B cell (primary cell): ENCODE measurements around the gene GPR85. TPM values are rescaled to one million over a fixed set of nuclear protein-coding genes. Genes with fewer than 3 reads are reported as not detected.

Experiments
- ATAC-seq: fragments of 200-7000 bp; cut with Tn5 transposase; one replicate; pipeline ENCODE4 v1.10.0; 2021; ENCODE audit warnings: low read depth, mild to moderate bottlenecking, moderate number of reproducible peaks, moderate library complexity
- CTCF ChIA-PET: fragments of 350-600 bp; sonication (Branson Sonifier 250); formaldehyde crosslinking; loops from one replicate; lab custom pipeline; 2021; ENCODE audit warnings: antibody characterized with exemption, inconsistent platforms; lab: Charles Lee
- POLR2A ChIA-PET: fragments of 350-600 bp; sonication (Branson Sonifier 250); formaldehyde crosslinking; loops from one replicate; lab custom pipeline; 2021; ENCODE audit warnings: antibody characterized with exemption; lab: Charles Lee
- DNase-seq: peaks from one replicate; pipeline ENCODE4 v3.0.0; 2013
- H2AFZ ChIP-seq: 2 replicates; pipeline ENCODE4 v1.6.1; 2012; ENCODE audit warnings: mild to moderate bottlenecking, low read depth, low read length; ENCODE audit not compliant: insufficient read depth, poor library complexity, severe bottlenecking
- H3K27ac ChIP-seq, 2 donors: 1 replicate in 1 of 2; 2 replicates in 1 of 2; pipeline ENCODE4 v1.5.1; 2012 to 2013; ENCODE audit warnings: low read length in 2 of 2, mild to moderate bottlenecking in 2 of 2, moderate library complexity in 1 of 2
- H3K27me3 ChIP-seq, 4 experiments: fragments of 200-600 bp in 1 of 4; sonication (generic) in 1 of 4; replicated peaks in 1 of 4; 1 replicate in 2 of 4; 2 replicates in 2 of 4; pipeline versions ENCODE4 v1.6.1 to v1.7.0; 2013 to 2016; ENCODE audit warnings: low read length in 3 of 4, mild to moderate bottlenecking in 2 of 4, mixed read lengths in 1 of 4, moderate library complexity in 1 of 4; ENCODE audit not compliant: insufficient read depth in 4 of 4, control insufficient read depth in 3 of 4; ENCODE audit errors: control extremely low read depth in 1 of 4
- H3K36me3 ChIP-seq, 2 experiments: replicated peaks in 1 of 2; 1 replicate in 1 of 2; 2 replicates in 1 of 2; pipeline versions ENCODE4 v1.6.1 to v1.7.1; 2013; ENCODE audit warnings: low read length in 1 of 2; ENCODE audit not compliant: insufficient read depth in 2 of 2, control insufficient read depth in 1 of 2; ENCODE audit errors: control extremely low read depth in 1 of 2, extremely low read depth in 1 of 2
- H3K4me1 ChIP-seq, 2 donors: fragments of 200-600 bp in 1 of 2; sonication (generic) in 1 of 2; 1 replicate in 1 of 2; 2 replicates in 1 of 2; pipeline versions ENCODE4 v1.5.1 to v1.6.1; 2013 to 2017; ENCODE audit warnings: low read length in 2 of 2; ENCODE audit not compliant: control insufficient read depth in 2 of 2, insufficient read depth in 2 of 2
- H3K4me2 ChIP-seq: replicated peaks from 2 replicates; pipeline ENCODE3; 2012; ENCODE audit warnings: mild to moderate bottlenecking, low read depth, low read length; ENCODE audit not compliant: poor library complexity, severe bottlenecking
- H3K4me3 ChIP-seq, 5 experiments: fragments of 200-600 bp in 1 of 5; sonication (generic) in 1 of 5; 1 replicate in 3 of 5; 2 replicates in 2 of 5; pipeline versions ENCODE4 v1.5.1 to v1.7.0; 2011 to 2016; ENCODE audit warnings: low read length in 4 of 5, mild to moderate bottlenecking in 4 of 5, low read depth in 2 of 5, control low read depth in 1 of 5, moderate library complexity in 1 of 5; ENCODE audit not compliant: insufficient read depth in 1 of 5; ENCODE audit errors: control extremely low read depth in 1 of 5, extremely low read depth in 1 of 5
- H3K79me2 ChIP-seq: fragments of 200-600 bp; sonication (generic); one replicate; pipeline ENCODE4 v1.6.0; 2016; ENCODE audit warnings: low read length; ENCODE audit not compliant: control insufficient read depth, insufficient read depth
- H3K9ac ChIP-seq: fragments of 200-600 bp; sonication (generic); 2 replicates; pipeline ENCODE4 v1.6.1; 2017; ENCODE audit warnings: mild to moderate bottlenecking, low read length, moderate library complexity
- H3K9me3 ChIP-seq, 3 donors: one replicate each; pipeline versions ENCODE4 v1.6.1 to v1.7.1; 2013; ENCODE audit warnings: low read length in 2 of 3; ENCODE audit not compliant: control insufficient read depth in 2 of 3, insufficient read depth in 1 of 3; ENCODE audit errors: control extremely low read depth in 1 of 3
- H4K20me1 ChIP-seq: 2 replicates; pipeline ENCODE4 v1.6.0; 2012; ENCODE audit warnings: mild to moderate bottlenecking, low read length; ENCODE audit not compliant: insufficient read depth, control insufficient read depth, poor library complexity, severe bottlenecking
- H3K27ac Mint-ChIP-seq: one replicate; pipeline ENCODE4 v1.8.0; 2021; ENCODE audit warnings: mixed read lengths
- H3K27me3 Mint-ChIP-seq: one replicate; pipeline ENCODE4 v1.8.0; 2021; ENCODE audit warnings: mixed read lengths
- H3K4me1 Mint-ChIP-seq: one replicate; pipeline ENCODE4 v1.8.0; 2021; ENCODE audit warnings: mixed read lengths
- H3K4me3 Mint-ChIP-seq: one replicate; pipeline ENCODE4 v1.8.0; 2021; ENCODE audit warnings: mixed read lengths
- H3K9me3 Mint-ChIP-seq: one replicate; pipeline ENCODE4 v1.8.0; 2022; ENCODE audit warnings: mixed read lengths; ENCODE audit not compliant: insufficient read depth
- CTCF ChIP-seq: fragments of 200-600 bp; IDR thresholded peaks from one replicate; pipeline ENCODE4 v1.8.0; 2022; ENCODE audit warnings: antibody characterized with exemption, mild to moderate bottlenecking
- EZH2 ChIP-seq: IDR thresholded peaks from 2 replicates; pipeline ENCODE4 v1.6.1; 2012; ENCODE audit warnings: borderline replicate concordance, low read depth, mild to moderate bottlenecking, moderate library complexity, low read length; ENCODE audit not compliant: insufficient read depth, poor library complexity, severe bottlenecking
- WGBS: methylation state at CpG from one replicate; pipeline ENCODE4 v1.1.5; 2013; ENCODE audit warnings: missing lambda C conversion rate; ENCODE audit not compliant: insufficient coverage; 5-methylcytosine and 5-hydroxymethylcytosine counted together
- intact Hi-C: fragments of 100-400 bp; cut with micrococcal nuclease; formaldehyde crosslinking; loops from one replicate; pipeline ENCODE4 v1.10.0; 2022
- polyA plus RNA-seq: library from polyadenylated mRNA; depleted of rRNA; stranded (reverse); fragments of >200 nt; gene quantifications from 2 replicates; pipeline ENCODE4 v1.2.3, GENCODE V29; 2012
- total RNA-seq, 2 donors: library from RNA; stranded (reverse); fragments of 120-200 nt in 1 of 2; gene quantifications; 1 replicate in 1 of 2; 2 replicates in 1 of 2; pipeline versions ENCODE4 v1.2.3 to v1.2.4, GENCODE V29; 2013 to 2022

Gene GPR85
- total and polyA plus RNA-seq, 2 donors (not counting 1 experiment from before 2014, with no cell fraction given) = not detected

- Mint-ChIP-seq H3K27me3 (peaks cover 23% of the 10 kb centered on the region), H3K4me3 (no peak overlapping the region), H3K4me1 (no peaks in the 10 kb centered on the region), H3K9me3 (no peaks in the 10 kb centered on the region), H3K27ac (no peak overlapping the region)
- H3K27me3 ChIP-seq = no peaks in the 10 kb centered on the region
- H3K4me1 ChIP-seq = no peaks in the 10 kb centered on the region
- H3K79me2 ChIP-seq = no peaks in the 10 kb centered on the region
- no peak overlapping the region for H2AFZ ChIP-seq
- no peaks in the 10 kb centered on the region for H3K36me3 ChIP-seq
- no peak overlapping the region for H3K4me3 ChIP-seq
- ChIA-PET CTCF (no interaction called here), POLR2A (no interaction called here)
- H3K27ac ChIP-seq = no peak overlapping the region
- ATAC-seq (no peak), DNase-seq (no peak)
- no CpG with 5 or more reads among the region's 2 CpGs for WGBS
- no peaks in the 10 kb centered on the region for H4K20me1 ChIP-seq
- no peak overlapping the region for H3K9ac ChIP-seq
- TF ChIP-seq EZH2 (no peak), CTCF (no peak)
- H3K4me2 ChIP-seq = no peak overlapping the region
- no peaks in the 10 kb centered on the region for H3K9me3 ChIP-seq
- intact Hi-C loops = no loop called here
Measured at GRCh38 chr7:113033959-113034358, 52.7 kb downstream of the GPR85 start.

Other genes starting within 250 kb of the GPR85 start
- gene SMIM30, start 31.7 kb upstream of the GPR85 start, total RNA-seq = 21.0 and 24.4 TPM in 2 replicates
- gene SMIM30, start 31.7 kb upstream of the GPR85 start, polyA plus RNA-seq = 6.5 and 7.2 TPM in 2 replicates